ENCODE results near the gene SUCLA2.
"Not testable (repeated sequence)": the region's sequence is repeated elsewhere in the genome, so short reads cannot be mapped to it uniquely, and the experiment has no call there.

Gene SUCLA2

GRCh38 chr13:47990920-47991466 is 10.1 kb downstream of the SUCLA2 start:
- no peak for DNase-seq

GRCh38 chr13:47990427-47990826 is 10.6 kb downstream of the SUCLA2 start:
- DNase-seq = no peak

DNA sequence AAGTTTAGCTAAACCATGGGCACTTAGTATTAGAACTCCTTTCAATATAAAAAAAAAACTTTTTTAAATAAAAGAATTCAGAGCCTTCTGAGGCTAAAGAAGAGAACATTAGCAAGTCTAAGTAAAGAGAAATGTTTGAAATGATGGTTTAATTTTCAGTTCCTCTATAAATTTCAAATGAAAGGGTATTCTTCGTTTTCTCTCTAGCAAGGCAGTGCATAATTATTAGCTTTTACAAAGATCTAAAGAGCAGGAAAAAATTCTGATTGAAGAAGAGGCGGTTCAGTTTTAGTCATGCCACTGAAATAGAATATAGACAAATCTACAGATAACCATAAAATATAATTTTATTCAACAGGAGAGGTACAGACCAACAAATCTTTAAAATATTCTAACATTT is 18.0 kb downstream of the SUCLA2 start:
- DNase-seq = no peak

GRCh38 chr13:47976325-47976724 is 24.7 kb downstream of the SUCLA2 start:
- no peak for DNase-seq

DNA sequence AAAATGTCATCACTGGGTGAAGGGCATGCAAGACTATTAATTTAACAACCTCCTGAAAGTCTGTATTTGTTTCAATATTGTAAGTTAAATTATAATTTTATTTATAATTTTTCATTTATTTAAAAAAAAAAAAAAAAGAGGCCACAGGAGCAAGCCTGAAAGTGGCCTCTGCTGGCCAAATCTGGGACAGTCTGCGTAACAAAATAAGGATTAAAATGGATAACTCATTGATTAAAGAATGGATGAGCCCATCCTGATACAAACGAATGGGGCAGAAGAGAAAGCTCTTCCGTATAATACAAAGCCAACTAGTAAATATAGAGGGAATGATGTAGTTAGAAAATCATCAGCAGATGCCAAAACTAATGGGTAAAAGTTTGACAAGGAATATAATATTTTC is 36.2 kb downstream of the SUCLA2 start:
- DNase-seq = no peak

GRCh38 chr13:47962237-47962636 is 38.8 kb downstream of the SUCLA2 start:
- DNase-seq = no peak

- no peak for DNase-seq
Observed at GRCh38 chr13:47959468-47960247, 41.4 kb downstream of the SUCLA2 start.

DNA sequence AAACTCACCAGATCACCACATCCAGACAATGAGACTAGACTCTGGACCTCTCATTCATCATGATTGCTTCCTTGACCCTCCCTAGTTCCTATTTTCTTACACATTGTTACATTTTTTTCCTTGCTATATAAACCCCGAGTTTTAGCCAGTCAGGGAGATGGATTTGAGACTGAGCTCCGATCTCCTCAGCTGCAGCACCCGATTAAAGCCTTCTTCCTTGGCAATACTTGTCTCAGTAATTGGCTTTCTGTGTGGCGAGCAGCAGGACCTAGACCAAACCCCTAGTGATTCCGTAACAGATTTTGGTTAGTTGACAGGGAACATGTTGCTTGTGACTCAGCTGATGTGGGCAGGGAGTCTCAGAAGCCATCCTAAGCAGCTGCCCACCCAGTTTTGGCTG is 44.0 kb downstream of the SUCLA2 start:
- DNase-seq = no peak

DNA sequence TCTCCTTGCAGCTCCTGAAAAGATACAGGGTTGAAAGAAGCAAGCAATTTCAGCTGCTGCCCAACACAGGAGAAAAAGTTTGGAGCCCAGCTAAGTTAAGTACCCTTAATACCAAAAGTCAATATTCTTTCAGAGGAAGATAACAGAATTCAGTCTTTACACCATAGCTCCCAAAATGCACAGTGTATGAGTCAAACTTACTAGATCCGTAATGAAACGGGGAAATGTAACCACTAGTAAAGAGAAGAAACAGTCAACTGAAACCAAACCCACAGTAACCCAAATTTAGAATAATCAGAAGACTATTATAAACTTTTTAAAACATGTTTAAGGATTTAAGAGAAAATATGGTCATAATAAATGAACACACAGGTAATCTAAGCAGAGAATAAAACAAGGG is 45.2 kb downstream of the SUCLA2 start:
- no peak for DNase-seq

- DNase-seq = no peak
Observed at GRCh38 chr13:47949799-47950198, 51.3 kb downstream of the SUCLA2 start.

DNA sequence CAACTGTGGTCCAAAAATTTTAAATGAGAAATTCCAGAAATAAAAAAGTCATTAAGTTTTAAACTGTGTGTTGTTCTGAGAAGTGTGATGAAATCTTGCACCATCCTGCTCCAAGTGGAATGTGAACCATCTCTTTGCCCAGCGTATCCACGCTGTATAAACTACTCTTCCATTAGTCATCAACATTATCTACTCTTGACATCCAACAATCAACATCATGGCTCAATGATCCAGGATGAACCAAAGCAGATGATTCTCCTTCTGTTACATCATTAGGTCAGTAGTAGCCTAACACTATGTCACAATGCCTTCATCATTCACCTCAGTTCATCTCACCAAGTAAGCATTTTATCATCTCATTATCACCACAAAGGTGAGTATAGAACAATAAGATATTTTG is 55.3 kb downstream of the SUCLA2 start:
- DNase-seq = no peak

DNA sequence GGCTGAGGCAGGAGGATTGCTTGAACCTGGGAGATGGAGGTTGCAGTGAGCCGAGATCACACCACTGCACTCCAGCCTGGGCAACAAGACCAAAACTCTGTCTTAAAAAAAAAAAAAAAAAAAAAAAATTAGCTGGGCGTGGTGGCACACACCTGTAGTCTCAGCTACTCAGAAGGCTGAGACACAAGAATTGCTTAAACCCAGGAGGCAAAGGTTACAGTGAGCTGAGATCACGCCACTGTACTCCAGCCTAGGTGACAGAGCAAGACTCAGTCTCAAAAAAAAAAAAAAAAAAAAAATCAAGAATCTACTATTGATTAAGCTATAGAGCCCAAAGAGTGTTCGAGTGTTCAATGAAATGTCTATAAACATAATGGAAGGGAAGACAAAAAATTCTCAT is 55.9 kb downstream of the SUCLA2 start:
- not testable (repeated sequence) for DNase-seq

DNA sequence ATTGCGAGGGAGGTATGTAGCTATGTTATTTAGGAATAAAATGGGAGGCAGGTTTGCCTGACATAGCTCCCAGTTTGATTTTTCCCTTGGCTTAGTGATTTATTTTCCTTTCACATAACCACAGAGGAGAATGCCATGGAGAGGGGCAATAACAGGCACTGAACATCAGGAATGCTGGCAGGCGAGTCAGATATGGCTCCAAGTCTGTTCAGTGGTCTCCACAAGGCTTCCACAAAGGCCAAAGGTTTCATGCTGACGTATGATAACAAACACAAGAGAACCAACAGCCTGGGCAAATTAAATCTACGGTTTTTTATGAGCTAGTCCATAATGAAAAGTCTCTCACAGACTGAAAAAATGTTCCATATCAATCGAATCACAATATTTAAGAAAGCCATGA is 66.7 kb downstream of the SUCLA2 start:
- no peak for DNase-seq

DNA sequence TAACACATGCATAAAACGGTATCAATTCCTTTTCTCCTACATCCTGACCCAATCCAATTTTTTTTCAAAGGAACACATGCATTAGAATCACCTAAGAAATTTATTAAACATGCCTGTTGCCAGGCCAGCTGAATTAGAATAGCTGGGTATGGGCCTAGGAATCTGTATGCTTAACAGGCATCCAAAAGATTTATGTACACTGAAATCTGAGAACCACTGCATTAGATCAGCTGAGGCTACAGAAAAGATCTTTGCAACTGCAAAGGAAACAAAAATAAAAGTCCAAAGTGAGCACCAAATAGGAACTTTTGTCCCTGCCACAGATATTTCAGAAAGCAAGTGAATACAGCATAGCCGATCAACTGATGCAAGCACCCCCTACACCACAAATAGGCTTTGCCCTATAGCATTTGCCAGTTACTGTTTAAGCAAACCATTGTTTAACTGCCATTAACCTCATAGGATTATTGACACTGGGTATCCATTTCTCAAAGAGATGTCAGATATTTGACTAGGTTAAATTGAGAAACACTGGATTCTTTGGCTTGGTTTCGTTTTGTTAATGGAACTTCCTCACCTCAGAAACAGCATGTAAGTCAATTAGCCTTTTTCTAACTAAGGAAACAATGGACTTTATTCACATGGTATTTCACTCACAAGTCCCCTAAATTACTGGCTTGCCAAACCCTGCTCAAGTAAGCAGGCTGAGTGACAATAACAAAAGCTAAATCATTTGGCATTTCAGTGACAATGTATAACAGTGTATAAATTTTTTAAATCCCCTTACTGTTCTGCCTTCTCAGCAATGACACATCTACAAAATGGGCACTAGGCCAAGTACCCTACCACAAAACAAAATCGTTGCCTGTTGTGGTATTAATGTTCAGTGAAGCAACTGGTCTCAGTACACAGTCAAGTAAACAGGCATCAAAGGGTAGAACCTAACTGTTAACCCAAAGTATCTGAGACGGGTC is 67.8 kb downstream of the SUCLA2 start:
- no peak for DNase-seq

- DNase-seq = no peak
Observed at GRCh38 chr13:47930649-47931165, 70.4 kb downstream of the SUCLA2 start.

DNA sequence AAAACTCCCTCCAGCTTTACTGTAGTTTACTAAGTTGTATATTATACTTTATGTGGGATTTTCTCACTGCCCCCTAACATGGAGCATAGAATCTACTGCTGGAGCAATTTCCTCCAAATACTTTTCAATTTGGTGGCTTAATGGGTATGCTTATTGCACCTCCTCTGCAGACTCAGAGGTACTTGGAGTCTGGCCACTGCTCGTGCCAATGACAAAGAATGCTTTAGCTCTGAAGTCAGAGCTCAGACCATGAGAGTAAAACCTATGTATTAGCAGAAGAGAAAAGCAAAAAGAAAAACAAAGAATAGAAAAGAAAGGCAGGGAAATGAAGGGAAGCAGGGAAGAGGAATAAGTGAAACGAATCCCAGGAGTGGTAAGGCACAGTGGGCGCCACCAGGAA is 71.9 kb downstream of the SUCLA2 start:
- no peak for DNase-seq

- DNase-seq = no peak
Observed at GRCh38 chr13:47917022-47917574, 84.0 kb downstream of the SUCLA2 start.

- DNase-seq = no peak
Observed at GRCh38 chr13:47908197-47908902, 92.7 kb downstream of the SUCLA2 start.

DNA sequence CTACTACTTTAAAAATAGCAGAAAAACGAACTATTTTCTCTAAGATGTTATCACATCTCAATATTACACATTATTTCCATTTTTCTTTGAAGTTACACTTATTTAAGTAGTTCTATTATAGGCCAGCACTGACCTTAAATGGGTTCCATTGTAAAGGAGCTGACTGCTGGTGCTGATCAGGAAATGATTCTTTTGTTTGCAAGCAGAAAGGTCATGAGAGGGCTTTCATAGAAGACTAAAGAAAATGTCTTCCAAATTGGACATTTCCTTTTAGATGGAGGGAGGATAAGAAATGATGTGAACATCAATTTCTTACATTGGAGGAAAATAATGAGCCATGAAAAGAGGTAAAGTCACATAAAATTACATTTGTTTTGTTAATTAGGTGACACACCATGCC is 96.2 kb downstream of the SUCLA2 start:
- DNase-seq = no peak

GRCh38 chr13:47904241-47904640 is 96.8 kb downstream of the SUCLA2 start:
- no peak for DNase-seq

GRCh38 chr13:47903836-47904235 is 97.2 kb downstream of the SUCLA2 start:
- DNase-seq = no peak

DNA sequence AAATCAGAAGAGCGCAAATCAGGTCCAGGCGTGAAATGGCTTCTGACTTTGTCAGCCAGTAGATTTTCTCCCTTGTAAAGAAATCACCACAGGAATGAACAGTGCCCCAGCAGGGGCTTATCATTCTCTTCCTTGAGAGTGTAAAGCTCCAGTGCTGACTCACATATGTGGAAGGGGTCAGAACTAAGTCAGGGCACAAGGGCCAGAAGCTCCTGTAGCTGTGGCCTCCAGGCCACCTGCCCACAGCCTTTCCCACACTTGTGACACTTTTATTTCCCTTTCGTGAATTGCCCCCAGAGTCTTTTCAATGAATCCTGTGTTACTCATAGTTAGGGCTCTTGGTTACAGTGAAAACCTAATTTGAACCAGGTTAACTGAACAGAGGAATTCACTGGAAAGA is 99.6 kb downstream of the SUCLA2 start:
- no peak for DNase-seq

- DNase-seq = no peak
Observed at GRCh38 chr13:47898080-47898479, 103.0 kb downstream of the SUCLA2 start.
